SK-N-SH treated with all-trans-retinoic acid at 6 μM for 48 hours (cell line): ENCODE data around the gene ATP8A2.

ENCODE experiments used
- ATAC-seq: fragments of 200-7000 bp; cut with Tn5 transposase; 3 replicates; pipeline ENCODE4 v1.9.1; 2020; ENCODE audit warnings: mild to moderate bottlenecking, moderate library complexity
- ARNTL ChIP-seq: fragments of 450-650 bp; formaldehyde crosslinking; IDR thresholded peaks from 2 replicates; pipeline ENCODE4 v1.5.0; 2020; ENCODE audit warnings: low read depth, mild to moderate bottlenecking, moderate library complexity, borderline replicate concordance
- BACH2 ChIP-seq: fragments of 250-450 bp; sonication (Bioruptor Pico); IDR thresholded peaks from 2 replicates; pipeline ENCODE4 v1.9.0; 2021; ENCODE audit warnings: mild to moderate bottlenecking, borderline replicate concordance
- CREB5 ChIP-seq: fragments of 250-450 bp; sonication (Bioruptor Pico); IDR thresholded peaks from 2 replicates; pipeline ENCODE4 v1.5.1; 2020; ENCODE audit warnings: low read depth, mild to moderate bottlenecking, moderate library complexity
- CSDC2 ChIP-seq: fragments of 250-450 bp; sonication (Bioruptor Pico); IDR thresholded peaks from 2 replicates; pipeline ENCODE4 v1.5.0; 2020; ENCODE audit warnings: mild to moderate bottlenecking, moderate library complexity
- GLIS3 ChIP-seq: fragments of 250-450 bp; sonication (Bioruptor Pico); IDR thresholded peaks from 2 replicates; pipeline ENCODE4 v1.5.0; 2020; ENCODE audit warnings: mild to moderate bottlenecking, moderate library complexity
- ISL1 ChIP-seq: fragments of 250-450 bp; sonication (Bioruptor Pico); IDR thresholded peaks from 2 replicates; pipeline ENCODE4 v2.1.2; 2022; ENCODE audit warnings: mild to moderate bottlenecking, moderate library complexity
- OSR1 ChIP-seq: fragments of 250-450 bp; sonication (Bioruptor Pico); IDR thresholded peaks from 2 replicates; pipeline ENCODE4 v1.8.0; 2022; ENCODE audit warnings: moderate library complexity, mild to moderate bottlenecking, inconsistent platforms
- PATZ1 ChIP-seq: fragments of 250-450 bp; sonication (Bioruptor Pico); IDR thresholded peaks from 2 replicates; pipeline ENCODE4 v1.8.0; 2020; ENCODE audit warnings: mild to moderate bottlenecking, moderate library complexity, borderline replicate concordance
- POU6F1 ChIP-seq: fragments of 250-450 bp; sonication (Bioruptor Pico); IDR thresholded peaks from 2 replicates; pipeline ENCODE4 v1.8.0; 2021; ENCODE audit warnings: low read depth, mild to moderate bottlenecking, moderate library complexity, borderline replicate concordance
- PPARA ChIP-seq: fragments of 250-450 bp; sonication (Bioruptor Pico); IDR thresholded peaks from 2 replicates; pipeline ENCODE4 v1.5.0; 2020; ENCODE audit warnings: mild to moderate bottlenecking, borderline replicate concordance
- RARB ChIP-seq: fragments of 250-450 bp; sonication (Bioruptor Pico); IDR thresholded peaks from 2 replicates; pipeline ENCODE4 v1.8.0; 2021; ENCODE audit warnings: mild to moderate bottlenecking, moderate library complexity
- SNAI2 ChIP-seq: fragments of 250-450 bp; sonication (Bioruptor Pico); IDR thresholded peaks from 2 replicates; pipeline ENCODE4 v1.5.0; 2020; ENCODE audit warnings: mild to moderate bottlenecking, moderate library complexity
- TCF4 ChIP-seq: fragments of 250-450 bp; sonication (Bioruptor Pico); IDR thresholded peaks from 2 replicates; pipeline ENCODE4 v1.8.0; 2021; ENCODE audit warnings: mild to moderate bottlenecking, moderate library complexity, borderline replicate concordance
- TOX ChIP-seq: fragments of 250-450 bp; sonication (Bioruptor Pico); IDR thresholded peaks from 2 replicates; pipeline ENCODE4 v1.8.0; 2021; ENCODE audit warnings: mild to moderate bottlenecking, moderate library complexity, borderline replicate concordance
- ZC3H10 ChIP-seq: fragments of 250-450 bp; sonication (Bioruptor Pico); IDR thresholded peaks from 2 replicates; pipeline ENCODE4 v1.5.1; 2021; ENCODE audit warnings: mild to moderate bottlenecking, moderate library complexity
- ZFP3 ChIP-seq: fragments of 250-450 bp; sonication (Bioruptor Pico); IDR thresholded peaks from 2 replicates; pipeline ENCODE4 v1.5.0; 2020; ENCODE audit warnings: mild to moderate bottlenecking, moderate library complexity
- ZFP30 ChIP-seq: fragments of 450-650 bp; formaldehyde crosslinking; IDR thresholded peaks from 2 replicates; pipeline ENCODE4 v1.5.0; 2022; ENCODE audit warnings: mild to moderate bottlenecking, moderate library complexity
- ZNF565 ChIP-seq: fragments of 450-650 bp; formaldehyde crosslinking; conservative IDR thresholded peaks from 2 replicates; pipeline ENCODE4 v1.5.0; 2020; ENCODE audit warnings: low read depth, mild to moderate bottlenecking, moderate library complexity
- ZNF70 ChIP-seq: fragments of 450-650 bp; formaldehyde crosslinking; IDR thresholded peaks from 2 replicates; pipeline ENCODE4 v1.5.0; 2020; ENCODE audit warnings: mild to moderate bottlenecking, moderate library complexity
- ZNF8 ChIP-seq: fragments of 450-650 bp; formaldehyde crosslinking; IDR thresholded peaks from 2 replicates; pipeline ENCODE4 v1.5.0; 2020; ENCODE audit warnings: mild to moderate bottlenecking, moderate library complexity
- TF ChIP-seq, protein P1 (sequence below): fragments of 250-450 bp; sonication (Bioruptor Pico); IDR thresholded peaks from 2 replicates; pipeline ENCODE4 v1.5.1; 2021; ENCODE audit warnings: mild to moderate bottlenecking, moderate library complexity
- TF ChIP-seq, protein P2 (sequence below): fragments of 250-450 bp; sonication (Bioruptor Pico); IDR thresholded peaks from 2 replicates; pipeline ENCODE4 v1.5.0; 2020; ENCODE audit warnings: mild to moderate bottlenecking, moderate library complexity

ATP8A2 gene

DNA sequence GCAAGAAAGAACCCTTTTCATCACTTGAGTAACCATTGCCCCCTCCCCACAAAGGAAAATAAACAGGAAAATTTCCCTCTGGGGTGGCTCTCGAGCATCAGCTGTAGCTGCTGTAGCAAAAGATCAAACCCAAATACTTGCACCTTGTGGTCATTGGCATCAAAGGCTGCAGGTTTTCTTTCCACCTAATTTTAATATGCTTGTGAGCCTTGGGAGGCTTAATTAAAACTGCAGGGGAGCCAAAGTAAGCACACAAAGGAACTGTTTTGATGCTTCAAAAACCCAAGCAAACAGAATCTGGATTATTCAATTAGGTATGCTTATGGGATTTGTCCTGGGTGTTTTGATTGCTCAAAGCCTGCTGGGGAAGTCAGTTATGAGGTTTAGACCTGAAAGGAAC lies 560.6 kb downstream of the ATP8A2 start:
- no peak for TF ChIP-seq CREB5 (CRISPR knock-in tag)
- TF ChIP-seq BACH2 (CRISPR knock-in tag) = no peak
- no peak for TF ChIP-seq ARNTL (CRISPR knock-in tag)
- no peak for TF ChIP-seq ZNF565 (CRISPR knock-in tag)
- TF ChIP-seq SNAI2 (CRISPR knock-in tag) = no peak
- no peak for TF ChIP-seq ZFP3
- no peak for TF ChIP-seq ZFP30
- no peak for TF ChIP-seq POU6F1 (CRISPR knock-in tag)
- TF ChIP-seq OSR1 (CRISPR knock-in tag) = no peak
- TF ChIP-seq, protein P1, sequence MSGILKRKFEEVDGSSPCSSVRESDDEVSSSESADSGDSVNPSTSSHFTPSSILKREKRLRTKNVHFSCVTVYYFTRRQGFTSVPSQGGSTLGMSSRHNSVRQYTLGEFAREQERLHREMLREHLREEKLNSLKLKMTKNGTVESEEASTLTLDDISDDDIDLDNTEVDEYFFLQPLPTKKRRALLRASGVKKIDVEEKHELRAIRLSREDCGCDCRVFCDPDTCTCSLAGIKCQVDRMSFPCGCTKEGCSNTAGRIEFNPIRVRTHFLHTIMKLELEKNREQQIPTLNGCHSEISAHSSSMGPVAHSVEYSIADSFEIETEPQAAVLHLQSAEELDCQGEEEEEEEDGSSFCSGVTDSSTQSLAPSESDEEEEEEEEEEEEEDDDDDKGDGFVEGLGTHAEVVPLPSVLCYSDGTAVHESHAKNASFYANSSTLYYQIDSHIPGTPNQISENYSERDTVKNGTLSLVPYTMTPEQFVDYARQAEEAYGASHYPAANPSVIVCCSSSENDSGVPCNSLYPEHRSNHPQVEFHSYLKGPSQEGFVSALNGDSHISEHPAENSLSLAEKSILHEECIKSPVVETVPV = no peak
- no peak for TF ChIP-seq CSDC2 (CRISPR knock-in tag)
- TF ChIP-seq PPARA (CRISPR knock-in tag) = no peak
- TF ChIP-seq ZNF70 (CRISPR knock-in tag) = no peak
- TF ChIP-seq TCF4 = no peak
- no peak for TF ChIP-seq TOX (CRISPR knock-in tag)
- TF ChIP-seq PATZ1 = no peak
- TF ChIP-seq ISL1 (CRISPR knock-in tag) = no peak
- TF ChIP-seq ZNF8 (CRISPR knock-in tag) = no peak
- no peak for TF ChIP-seq ZC3H10 (CRISPR knock-in tag)
- TF ChIP-seq RARB = no peak
- ATAC-seq = no peak

- TF ChIP-seq ZC3H10 (CRISPR knock-in tag) (no peak), ZNF8 (CRISPR knock-in tag) (no peak), ZFP3 (no peak), RARB (no peak), TCF4 (no peak), GLIS3 (CRISPR knock-in tag) (no peak), TOX (CRISPR knock-in tag) (no peak), OSR1 (CRISPR knock-in tag) (no peak), ZFP30 (no peak), SNAI2 (CRISPR knock-in tag) (no peak), ARNTL (CRISPR knock-in tag) (no peak), CSDC2 (CRISPR knock-in tag) (no peak), BACH2 (CRISPR knock-in tag) (no peak)
- TF ChIP-seq, protein P2, sequence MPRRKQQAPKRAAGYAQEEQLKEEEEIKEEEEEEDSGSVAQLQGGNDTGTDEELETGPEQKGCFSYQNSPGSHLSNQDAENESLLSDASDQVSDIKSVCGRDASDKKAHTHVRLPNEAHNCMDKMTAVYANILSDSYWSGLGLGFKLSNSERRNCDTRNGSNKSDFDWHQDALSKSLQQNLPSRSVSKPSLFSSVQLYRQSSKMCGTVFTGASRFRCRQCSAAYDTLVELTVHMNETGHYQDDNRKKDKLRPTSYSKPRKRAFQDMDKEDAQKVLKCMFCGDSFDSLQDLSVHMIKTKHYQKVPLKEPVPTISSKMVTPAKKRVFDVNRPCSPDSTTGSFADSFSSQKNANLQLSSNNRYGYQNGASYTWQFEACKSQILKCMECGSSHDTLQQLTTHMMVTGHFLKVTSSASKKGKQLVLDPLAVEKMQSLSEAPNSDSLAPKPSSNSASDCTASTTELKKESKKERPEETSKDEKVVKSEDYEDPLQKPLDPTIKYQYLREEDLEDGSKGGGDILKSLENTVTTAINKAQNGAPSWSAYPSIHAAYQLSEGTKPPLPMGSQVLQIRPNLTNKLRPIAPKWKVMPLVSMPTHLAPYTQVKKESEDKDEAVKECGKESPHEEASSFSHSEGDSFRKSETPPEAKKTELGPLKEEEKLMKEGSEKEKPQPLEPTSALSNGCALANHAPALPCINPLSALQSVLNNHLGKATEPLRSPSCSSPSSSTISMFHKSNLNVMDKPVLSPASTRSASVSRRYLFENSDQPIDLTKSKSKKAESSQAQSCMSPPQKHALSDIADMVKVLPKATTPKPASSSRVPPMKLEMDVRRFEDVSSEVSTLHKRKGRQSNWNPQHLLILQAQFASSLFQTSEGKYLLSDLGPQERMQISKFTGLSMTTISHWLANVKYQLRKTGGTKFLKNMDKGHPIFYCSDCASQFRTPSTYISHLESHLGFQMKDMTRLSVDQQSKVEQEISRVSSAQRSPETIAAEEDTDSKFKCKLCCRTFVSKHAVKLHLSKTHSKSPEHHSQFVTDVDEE (CRISPR knock-in tag) = no peak
- TF ChIP-seq, all 23 proteins: peak for 0
- no peak for ATAC-seq
These were observed 561.7 kb downstream of the ATP8A2 start for GRCh38 chr13:25933520-25933919.

DNA sequence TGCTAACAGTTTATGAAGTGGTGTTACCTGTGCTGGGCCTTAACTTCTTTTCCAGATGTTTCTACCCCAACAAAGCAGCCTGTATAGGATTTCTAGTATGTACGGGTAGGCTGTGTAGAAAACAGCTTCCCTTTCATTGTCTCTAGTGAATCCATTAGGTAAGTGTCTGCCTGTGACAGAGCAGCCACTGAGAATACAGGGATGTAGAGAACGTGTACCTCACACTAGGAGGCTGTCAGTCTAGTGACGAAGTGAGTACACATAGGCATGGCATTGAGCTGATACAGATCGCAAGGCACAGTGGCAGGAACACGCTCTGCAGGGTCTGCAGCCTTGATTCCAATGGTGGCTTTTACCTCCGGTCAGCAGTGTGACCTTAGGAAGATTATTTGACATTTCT lies 562.4 kb downstream of the ATP8A2 start:
- no peak for ATAC-seq
- TF ChIP-seq PATZ1 = no peak
- TF ChIP-seq ZNF565 (CRISPR knock-in tag) = no peak
- TF ChIP-seq SNAI2 (CRISPR knock-in tag) = no peak
- no peak for TF ChIP-seq ZNF70 (CRISPR knock-in tag)
- no peak for TF ChIP-seq TOX (CRISPR knock-in tag)
- TF ChIP-seq GLIS3 (CRISPR knock-in tag) = no peak
- no peak for TF ChIP-seq OSR1 (CRISPR knock-in tag)
- TF ChIP-seq, protein P2 (CRISPR knock-in tag) = no peak
- TF ChIP-seq PPARA (CRISPR knock-in tag) = no peak
- TF ChIP-seq TCF4 = no peak
- TF ChIP-seq ZNF8 (CRISPR knock-in tag) = no peak
- no peak for TF ChIP-seq RARB
